AG04449 (cell line): Measurements from ENCODE around the gene ACOX3.
"Not testable (repeated sequence)": the region's sequence is repeated elsewhere in the genome, so short reads cannot be mapped to it uniquely, and the experiment has no call there.

Experiments
- CTCF ChIA-PET: fragments of 350-600 bp; formaldehyde crosslinking; extraction: SDS; loops from one replicate; lab custom pipeline; 2021; ENCODE audit warnings: antibody characterized with exemption; lab: Yijun Ruan, JAX
- POLR2A ChIA-PET: fragments of 400-600, 350-600 bp; formaldehyde crosslinking; extraction: SDS; loops from one replicate; lab custom pipeline; 2020; ENCODE audit warnings: antibody characterized with exemption, inconsistent platforms; lab: Yijun Ruan, JAX
- DNase-seq: peaks from one replicate; pipeline ENCODE4 v3.0.0-alpha.2; 2010; ENCODE audit warnings: low read depth, low spot score
- H3K4me3 ChIP-seq: 2 replicates; pipeline ENCODE4 v1.5.1; 2011; ENCODE audit warnings: low read depth, mild to moderate bottlenecking, control low read depth, low read length
- CTCF ChIP-seq: IDR thresholded peaks from one replicate; pipeline ENCODE4 v1.5.1; 2011; ENCODE audit warnings: mild to moderate bottlenecking, moderate library complexity, low read length, control low read depth, inconsistent platforms; ENCODE audit not compliant: insufficient read depth; ENCODE audit errors: missing control alignments

Gene ACOX3

DNA sequence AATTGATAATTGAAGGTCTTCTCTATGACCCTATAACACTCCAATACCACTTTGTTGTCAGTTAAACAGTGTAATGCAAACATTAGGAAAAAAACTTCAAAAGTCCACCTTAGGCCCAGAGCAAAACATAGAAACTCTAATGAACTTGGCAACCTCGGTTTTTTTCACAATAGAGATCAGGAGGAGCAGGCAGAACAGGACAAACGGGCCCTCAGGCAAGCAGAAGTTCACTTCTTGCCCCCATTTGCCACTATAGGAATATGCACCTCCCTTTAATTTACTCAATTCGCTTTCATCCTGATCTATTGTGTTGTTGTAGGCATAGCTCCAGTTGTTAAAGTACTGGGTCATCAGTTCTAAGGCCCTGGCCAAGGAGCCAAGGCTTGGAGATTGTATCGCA lies 18.2 kb downstream of the ACOX3 start:
- ChIA-PET POLR2A (no interaction called here), CTCF (interaction anchor here (1.0 kb wide), 1 partner anchor 19 kb away, joined by 7 read pairs; no protein-coding TSS in a partner anchor)

DNA sequence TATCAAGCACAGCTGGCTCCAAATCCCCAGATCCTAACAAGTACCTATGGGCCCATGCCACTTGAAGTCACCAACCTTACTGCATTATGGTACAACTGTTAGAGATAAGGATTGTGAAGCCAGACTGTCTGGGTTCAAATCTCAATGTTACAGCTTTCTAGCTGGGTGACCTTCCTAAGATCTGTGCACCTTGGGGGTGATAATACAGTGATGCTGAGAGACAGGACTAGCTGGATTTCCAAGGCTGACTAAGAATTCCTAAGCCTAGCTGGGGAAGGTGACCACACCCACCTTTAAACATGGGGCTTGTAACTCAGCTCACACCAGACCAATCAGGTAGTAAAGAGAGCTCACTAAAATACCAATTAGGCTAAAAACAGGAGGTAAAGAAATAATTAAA lies 20.4 kb downstream of the ACOX3 start:
- H3K4me3 ChIP-seq, DNase-seq, POLR2A ChIA-PET: not testable (repeated sequence)
- CTCF ChIA-PET = interaction anchor here (1.0 to 6.9 kb wide), 6 partner anchors 8 to 194 kb away, joined by 3 to 45 read pairs (median 6); no protein-coding TSS in a partner anchor

More for the DNA sequence above, 18.2 kb downstream of the ACOX3 start:
- no peak for TF ChIP-seq CTCF
- no peak for DNase-seq
- H3K4me3 ChIP-seq = no peak overlapping the region

GRCh38 chr4:8419222-8420041 lies 21.1 kb downstream of the ACOX3 start:
- no peak for DNase-seq
- TF ChIP-seq CTCF = no peak
- ChIA-PET CTCF (interaction anchor here (1.0 to 6.9 kb wide), 7 partner anchors 9 to 193 kb away, joined by 3 to 45 read pairs (median 7); no protein-coding TSS in a partner anchor), POLR2A (no interaction called here)
- H3K4me3 ChIP-seq = no peak overlapping the region

DNA sequence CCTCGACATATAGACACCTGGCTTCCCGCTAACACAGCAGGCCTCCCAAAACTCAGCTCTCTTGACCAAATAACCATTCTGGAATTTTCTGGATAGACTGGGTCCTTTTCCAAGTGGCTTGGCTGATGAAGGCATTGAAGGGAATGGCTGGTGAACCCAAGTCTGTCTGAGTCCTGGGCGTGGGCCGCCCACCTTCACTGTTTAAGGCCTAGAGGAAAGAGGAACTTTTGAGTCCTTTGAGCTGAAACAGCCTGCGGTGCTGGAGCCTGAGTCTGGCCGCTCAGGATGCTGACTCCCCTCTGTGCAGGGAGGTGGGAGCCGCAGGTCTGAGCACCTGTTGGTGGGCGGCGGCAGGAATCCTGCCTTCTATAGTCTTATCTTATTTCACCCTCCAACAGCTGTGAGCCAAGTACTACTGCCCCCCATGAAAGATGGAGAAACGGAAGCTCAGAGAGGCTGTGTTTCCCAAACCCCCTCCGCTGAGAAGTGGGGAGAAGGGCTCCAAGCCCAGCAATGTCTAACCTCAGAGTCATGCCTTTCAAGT lies 23.4 kb downstream of the ACOX3 start:
- ChIA-PET POLR2A (no interaction called here), CTCF (interaction anchor here (1.2 to 6.9 kb wide), 5 partner anchors 8 to 240 kb away, joined by 5 to 45 read pairs (median 25); no protein-coding TSS in a partner anchor)
- no peak for DNase-seq

GRCh38 chr4:8414377-8414776 lies 26.1 kb downstream of the ACOX3 start:
- CTCF ChIA-PET = interaction anchor here (5.6 to 6.9 kb wide), 2 partner anchors 12 to 172 kb away, joined by 25 to 41 read pairs; no protein-coding TSS in a partner anchor
- H3K4me3 ChIP-seq = no peak overlapping the region
- no peak for DNase-seq
- no peak for TF ChIP-seq CTCF
- POLR2A ChIA-PET = no interaction called here

More for the DNA sequence above, 23.4 kb downstream of the ACOX3 start:
- H3K4me3 ChIP-seq = no peak overlapping the region
- TF ChIP-seq CTCF = no peak

GRCh38 chr4:8412288-8412687 lies 28.2 kb downstream of the ACOX3 start:
- TF ChIP-seq CTCF = no peak
- CTCF ChIA-PET = interaction anchor here (2.4 to 6.9 kb wide), 2 partner anchors 7 to 10 kb away, joined by 10 to 45 read pairs; no protein-coding TSS in a partner anchor
- POLR2A ChIA-PET = no interaction called here

More at GRCh38 chr4:8412288-8412687, 28.2 kb downstream of the ACOX3 start:
- no peak for DNase-seq
- H3K4me3 ChIP-seq = no peak overlapping the region
